A673 (cell line): Measurements from ENCODE around the gene NPW.

Experiments
- CTCF ChIP-seq: fragments of 300-800, 200-600 bp; sonication (generic); conservative IDR thresholded peaks from 2 replicates; pipeline ENCODE4 v1.5.1; 2017; ENCODE audit warnings: low read depth, mild to moderate bottlenecking, antibody characterized with exemption, low read length, moderate library complexity, mixed read lengths
- EZH2 ChIP-seq: fragments of 200-600 bp; sonication (generic); IDR thresholded peaks from 2 replicates; pipeline ENCODE4 v1.6.1; 2017; ENCODE audit warnings: borderline replicate concordance, low read depth, mild to moderate bottlenecking, mixed read lengths, antibody characterized with exemption, low read length; ENCODE audit not compliant: poor library complexity, severe bottlenecking

GRCh38 chr16:2008009-2008526 lies 11.5 kb upstream of the NPW start:
- TF ChIP-seq CTCF (no peak), EZH2 (no peak)
